Fibroblast of mammary gland (primary cell): ENCODE results near the gene CCDC24.
A peak's percentile ranks its signal among the peaks of the same experiment; 100 is the strongest.

ENCODE experiments used
- DNase-seq: peaks from one replicate; pipeline ENCODE4 v3.0.0-alpha.2; 2010; ENCODE audit warnings: low read depth
- H3K4me3 ChIP-seq: 2 replicates; pipeline ENCODE4 v1.5.1; 2011; ENCODE audit warnings: low read depth, mild to moderate bottlenecking, low read length, moderate library complexity; ENCODE audit not compliant: control insufficient read depth
- CTCF ChIP-seq: conservative IDR thresholded peaks from 2 replicates; pipeline ENCODE4 v1.5.1; 2011; ENCODE audit warnings: low read depth, low read length, inconsistent platforms; ENCODE audit not compliant: control insufficient read depth, insufficient read depth

CCDC24 gene

DNA sequence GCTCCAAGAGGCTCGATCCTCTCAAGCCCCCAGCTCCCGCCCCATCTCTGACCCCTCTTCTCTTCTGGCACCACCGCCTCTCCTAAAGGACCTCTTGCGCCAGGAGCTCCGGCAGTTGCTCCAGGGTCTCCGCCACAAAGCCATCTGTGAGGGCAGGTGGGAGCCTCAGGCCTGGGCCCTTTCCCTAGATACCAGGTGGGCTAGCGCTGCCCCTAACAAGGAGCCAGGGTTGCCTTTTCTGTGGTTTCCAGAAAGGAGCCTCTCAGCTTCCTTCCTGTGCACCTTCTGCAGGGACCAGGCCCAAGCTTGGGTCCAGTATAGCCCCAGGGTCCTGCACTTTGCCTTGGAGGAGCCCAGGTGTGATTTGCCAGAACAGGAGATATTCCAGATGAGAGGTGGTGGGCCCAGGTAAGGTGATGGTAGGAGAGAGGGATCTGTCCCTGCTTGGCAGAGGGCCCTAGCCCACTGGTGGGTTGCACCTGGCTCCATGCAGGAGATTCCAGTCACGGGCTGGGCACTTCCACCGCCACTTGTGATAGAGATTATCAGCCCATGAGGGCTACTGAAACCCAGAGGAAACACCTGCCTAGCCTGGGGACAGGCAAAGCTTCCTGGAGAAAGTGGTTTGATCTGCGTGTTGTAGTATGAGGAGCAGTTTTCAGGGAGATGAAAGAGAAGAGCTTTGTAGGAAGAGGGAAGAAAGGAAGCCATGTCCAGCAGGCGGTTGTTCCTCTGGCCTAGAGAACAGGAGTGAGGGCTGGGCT lies 1.0 kb downstream of the CCDC24 start:
- H3K4me3 ChIP-seq: peak overlapping the region; percentile 64
- DNase-seq: no peak
- TF ChIP-seq CTCF: no peak

DNA sequence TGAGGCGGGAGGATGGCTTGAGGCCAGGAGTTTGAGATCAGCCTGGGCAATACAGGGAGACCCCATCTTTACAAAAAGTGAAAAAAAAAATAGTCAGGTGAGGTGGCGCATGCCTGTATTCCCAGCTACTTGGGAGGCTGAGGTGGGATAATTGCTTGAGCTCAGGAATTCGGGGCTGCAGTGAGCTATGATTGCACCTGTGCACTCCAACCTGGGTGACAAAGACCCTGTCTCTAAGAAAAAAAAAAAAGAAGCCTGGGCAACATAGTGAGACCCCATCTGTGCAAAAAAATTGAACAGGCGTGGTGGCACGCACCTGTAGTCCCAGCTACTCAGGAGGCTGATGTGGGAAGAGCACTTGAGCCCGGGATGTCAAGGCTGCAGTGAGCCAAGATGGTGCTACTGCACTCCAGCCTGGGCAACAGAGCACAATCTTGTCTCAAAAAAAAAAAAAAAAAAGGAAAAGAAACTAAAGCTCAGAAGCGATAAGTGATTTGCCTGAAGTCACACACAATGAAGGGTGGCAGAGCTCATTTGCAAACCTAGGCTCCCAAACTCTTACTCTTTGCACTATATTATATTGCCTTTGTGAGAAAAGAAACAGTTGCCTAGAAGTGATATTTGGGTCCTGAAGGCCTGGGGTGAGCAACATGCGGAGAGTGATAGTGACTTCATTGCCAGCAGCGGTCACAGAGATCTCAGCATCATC lies 2.0 kb downstream of the CCDC24 start:
- no peak for TF ChIP-seq CTCF
- no peak overlapping the region for H3K4me3 ChIP-seq
- no peak for DNase-seq

GRCh38 chr1:43994071-43994470 lies 2.7 kb downstream of the CCDC24 start:
- DNase-seq: no peak
- TF ChIP-seq CTCF: no peak

GRCh38 chr1:43994794-43995790 lies 3.7 kb downstream of the CCDC24 start:
- H3K4me3 ChIP-seq: no peak overlapping the region
- DNase-seq: peak; percentile 47
- peak; percentile 51 for TF ChIP-seq CTCF

More at GRCh38 chr1:43994071-43994470, 2.7 kb downstream of the CCDC24 start:
- H3K4me3 ChIP-seq: no peak overlapping the region

DNA sequence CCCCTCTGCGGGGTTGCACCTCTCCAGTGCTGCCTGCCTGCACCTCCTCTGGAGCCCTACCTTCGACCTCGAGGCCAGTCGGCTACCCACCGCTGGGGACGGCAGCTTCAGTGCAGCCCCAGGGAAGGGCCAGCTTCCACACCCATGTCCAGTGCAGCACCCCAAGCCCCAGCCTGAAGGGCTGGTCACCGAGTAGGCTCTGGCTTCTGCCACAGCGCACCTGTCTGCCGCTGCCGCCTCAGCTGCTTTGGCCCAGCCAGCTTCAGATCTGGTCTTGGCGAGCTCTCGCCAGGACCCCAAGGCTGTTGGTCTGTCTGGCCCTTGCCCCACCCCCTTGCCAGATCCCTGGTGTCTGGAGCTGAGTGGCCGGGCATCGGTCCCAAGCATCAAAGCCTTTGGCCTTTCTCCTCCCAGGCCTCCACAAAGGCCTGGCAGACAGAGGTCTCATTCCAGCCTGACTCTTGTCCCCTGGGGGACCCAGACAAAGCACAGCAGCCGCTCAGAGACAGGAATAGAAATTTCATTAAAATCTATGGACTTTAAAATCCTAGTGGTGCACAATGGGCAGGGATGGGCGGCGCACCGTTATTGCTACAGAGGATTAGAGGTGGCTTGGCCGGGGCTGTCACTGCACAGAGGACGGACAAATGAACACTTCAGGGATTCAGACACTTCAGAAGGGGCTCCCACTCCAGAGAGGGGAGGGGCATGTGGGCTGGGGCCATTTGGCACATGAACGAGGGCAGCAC lies 4.8 kb downstream of the CCDC24 start:
- no peak for DNase-seq
- no peak for TF ChIP-seq CTCF
- no peak overlapping the region for H3K4me3 ChIP-seq

- TF ChIP-seq CTCF: no peak
- H3K4me3 ChIP-seq: no peak overlapping the region
- DNase-seq: no peak
Measured at GRCh38 chr1:43996733-43997115, 5.3 kb downstream of the CCDC24 start.
